Lower lobe of right lung (tissue), 2 donors: ENCODE measurements around the gene CST8. TPM values are rescaled to one million over a fixed set of nuclear protein-coding genes. Genes with fewer than 3 reads are reported as not detected.
A peak's percentile ranks its signal among the peaks of the same experiment; 100 is the strongest.

Experiments
- ATAC-seq, 2 donors: fragments of 200-7000 bp; cut with Tn5 transposase; one replicate each; pipeline ENCODE4 v1.9.1; 2020 to 2022; ENCODE audit warnings: mild to moderate bottlenecking in 2 of 2, moderate library complexity in 2 of 2
- DNase-seq: peaks from one replicate; pipeline ENCODE4 v3.0.0-alpha.2; 2020
- H3K27ac ChIP-seq: fragments of 200-600 bp; one replicate; pipeline ENCODE4 v1.8.0; 2022
- H3K27me3 ChIP-seq: fragments of 200-600 bp; one replicate; pipeline ENCODE4 v1.8.0; 2022; ENCODE audit warnings: low read depth
- H3K36me3 ChIP-seq: fragments of 200-600 bp; one replicate; pipeline ENCODE4 v1.8.0; 2022; ENCODE audit warnings: mild to moderate bottlenecking
- H3K4me1 ChIP-seq: fragments of 200-600 bp; one replicate; pipeline ENCODE4 v1.8.0; 2022
- H3K4me3 ChIP-seq: fragments of 200-600 bp; one replicate; pipeline ENCODE4 v1.8.0; 2022; ENCODE audit warnings: mild to moderate bottlenecking
- H3K9me3 ChIP-seq: fragments of 200-600 bp; one replicate; pipeline ENCODE4 v1.8.0; 2022
- CTCF ChIP-seq: fragments of 200-600 bp; IDR thresholded peaks from one replicate; pipeline ENCODE4 v1.8.0; 2022; ENCODE audit warnings: antibody characterized with exemption, mild to moderate bottlenecking
- intact Hi-C: fragments of 100-400 bp; cut with DNase I; formaldehyde crosslinking; loops from one replicate; pipeline ENCODE4 v1.11.0; 2022
- total RNA-seq: library from RNA; stranded (reverse); fragmentation: NEBNext Ultra II Directional; extraction: Animal tissue kit (Norgen Biotek cat#: 25700); gene quantifications from one replicate; pipeline ENCODE4 v1.2.1, GENCODE V29; 2021
- donor health status: DM: no; HTN: yes; CAD: no; lungs with severe emphysema.

CST8 gene
- total RNA-seq, 1 donor from 2014 or later, result not detected

GRCh38 chr20:23477223-23477622, 13.7 kb upstream of the CST8 start:
- H3K36me3 ChIP-seq, result no peaks in the 10 kb centered on the region
- H3K4me3 ChIP-seq, result no peak overlapping the region
- DNase-seq (no peak), ATAC-seq (no peak)
- TF ChIP-seq CTCF, result no peak
- no peak overlapping the region for H3K27ac ChIP-seq
- no peaks in the 10 kb centered on the region for H3K9me3 ChIP-seq
- intact Hi-C loops, result no loop called here
- no peaks in the 10 kb centered on the region for H3K4me1 ChIP-seq
- H3K27me3 ChIP-seq, result peaks cover 8% of the 10 kb centered on the region

- DNase-seq (no peak), ATAC-seq (peak in 1 of 2 donors; percentile 19)
- H3K36me3 ChIP-seq, result no peaks in the 10 kb centered on the region
- no peak overlapping the region for H3K4me3 ChIP-seq
- no peak for TF ChIP-seq CTCF
- intact Hi-C loops, result no loop called here
- H3K9me3 ChIP-seq, result no peaks in the 10 kb centered on the region
- no peak overlapping the region for H3K27ac ChIP-seq
- no peaks in the 10 kb centered on the region for H3K27me3 ChIP-seq
- no peaks in the 10 kb centered on the region for H3K4me1 ChIP-seq
Measured at GRCh38 chr20:23479043-23479442, 11.9 kb upstream of the CST8 start.

GRCh38 chr20:23482138-23482537, 8.8 kb upstream of the CST8 start:
- Histone ChIP-seq H3K36me3 (no peaks in the 10 kb centered on the region), H3K27ac (no peak overlapping the region), H3K4me3 (no peak overlapping the region), H3K27me3 (no peaks in the 10 kb centered on the region), H3K9me3 (no peaks in the 10 kb centered on the region), H3K4me1 (no peaks in the 10 kb centered on the region)
- intact Hi-C loops, result no loop called here
- TF ChIP-seq CTCF, result no peak
- DNase-seq (no peak), ATAC-seq (no peak)

GRCh38 chr20:23484081-23484480, 6.8 kb upstream of the CST8 start:
- DNase-seq (no peak), ATAC-seq (no peak)
- H3K4me3 ChIP-seq, result no peak overlapping the region
- intact Hi-C loops, result no loop called here
- no peaks in the 10 kb centered on the region for H3K4me1 ChIP-seq
- H3K9me3 ChIP-seq, result no peaks in the 10 kb centered on the region
- H3K36me3 ChIP-seq, result no peaks in the 10 kb centered on the region
- TF ChIP-seq CTCF, result no peak
- H3K27me3 ChIP-seq, result no peaks in the 10 kb centered on the region
- no peak overlapping the region for H3K27ac ChIP-seq

- no peak for TF ChIP-seq CTCF
- ATAC-seq (no peak), DNase-seq (no peak)
- Histone ChIP-seq H3K9me3 (no peaks in the 10 kb centered on the region), H3K27me3 (no peaks in the 10 kb centered on the region), H3K36me3 (no peaks in the 10 kb centered on the region), H3K4me3 (no peak overlapping the region), H3K4me1 (no peaks in the 10 kb centered on the region), H3K27ac (no peak overlapping the region)
- intact Hi-C loops, result no loop called here
Measured at GRCh38 chr20:23488470-23488869, 2.4 kb upstream of the CST8 start.

GRCh38 chr20:23488996-23489395, 1.9 kb upstream of the CST8 start:
- Histone ChIP-seq H3K9me3 (no peaks in the 10 kb centered on the region), H3K4me3 (no peak overlapping the region), H3K4me1 (no peaks in the 10 kb centered on the region), H3K36me3 (no peaks in the 10 kb centered on the region), H3K27ac (no peak overlapping the region), H3K27me3 (no peaks in the 10 kb centered on the region)
- no peak for DNase-seq
- no peak for TF ChIP-seq CTCF
- no peak for ATAC-seq
- intact Hi-C loops, result no loop called here
